ENCODE data around the gene MCRIP1. TPM values are rescaled to one million over a fixed set of nuclear protein-coding genes. Genes with fewer than 3 reads are reported as not detected.

The MCRIP1 gene
- total and polyA plus RNA-seq, 9 of the 15 experiments (the other 6 are each of a cell fraction or from before 2014, with no cell fraction given), result 0.39 to 35.8 (median 9.7) TPM

DNA sequence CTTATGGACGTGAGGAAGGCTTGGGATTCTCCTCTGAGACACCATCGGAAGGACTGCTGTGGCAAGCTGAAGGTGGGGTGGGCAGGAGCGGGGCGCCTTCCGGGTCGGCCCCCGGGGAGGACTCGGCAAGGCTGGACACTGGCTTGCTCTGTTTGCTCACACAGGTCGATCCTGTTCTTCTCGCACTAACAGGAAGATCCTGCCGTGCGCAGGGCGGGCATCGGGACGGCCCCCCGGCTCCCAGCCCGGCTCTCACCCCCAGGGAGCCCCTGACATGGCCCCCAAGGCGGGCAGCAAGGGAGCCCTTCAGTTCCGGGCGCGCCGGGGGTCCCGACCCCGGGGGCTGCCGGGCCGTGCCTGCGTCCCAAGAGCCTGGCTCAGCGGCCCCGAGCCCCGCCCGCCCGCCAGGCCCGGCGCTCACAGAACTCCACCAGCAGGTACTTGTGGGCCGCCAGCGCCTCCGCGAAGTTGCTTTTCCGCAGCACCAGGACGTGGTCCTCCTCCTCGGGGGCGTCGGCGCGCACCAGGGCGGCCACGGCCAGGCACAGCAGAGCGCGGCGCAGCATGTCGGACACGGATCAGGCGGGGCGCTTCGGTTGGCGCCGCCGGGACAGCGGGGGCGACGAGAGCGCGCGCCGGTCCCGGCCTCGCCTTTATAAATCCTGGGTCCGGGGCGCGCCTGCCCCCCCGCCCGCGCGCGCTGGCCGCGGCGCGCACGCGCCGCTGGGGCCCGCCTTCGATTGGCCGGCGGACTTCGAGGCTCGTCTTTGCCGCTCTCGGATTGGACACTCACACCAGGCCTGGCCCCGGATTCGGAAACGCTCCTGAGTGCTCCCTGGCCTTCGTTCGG lies 27.0 kb upstream of the MCRIP1 start, which contains the start of gene P4HB (continued):
- TF ChIP-seq, protein P1, sequence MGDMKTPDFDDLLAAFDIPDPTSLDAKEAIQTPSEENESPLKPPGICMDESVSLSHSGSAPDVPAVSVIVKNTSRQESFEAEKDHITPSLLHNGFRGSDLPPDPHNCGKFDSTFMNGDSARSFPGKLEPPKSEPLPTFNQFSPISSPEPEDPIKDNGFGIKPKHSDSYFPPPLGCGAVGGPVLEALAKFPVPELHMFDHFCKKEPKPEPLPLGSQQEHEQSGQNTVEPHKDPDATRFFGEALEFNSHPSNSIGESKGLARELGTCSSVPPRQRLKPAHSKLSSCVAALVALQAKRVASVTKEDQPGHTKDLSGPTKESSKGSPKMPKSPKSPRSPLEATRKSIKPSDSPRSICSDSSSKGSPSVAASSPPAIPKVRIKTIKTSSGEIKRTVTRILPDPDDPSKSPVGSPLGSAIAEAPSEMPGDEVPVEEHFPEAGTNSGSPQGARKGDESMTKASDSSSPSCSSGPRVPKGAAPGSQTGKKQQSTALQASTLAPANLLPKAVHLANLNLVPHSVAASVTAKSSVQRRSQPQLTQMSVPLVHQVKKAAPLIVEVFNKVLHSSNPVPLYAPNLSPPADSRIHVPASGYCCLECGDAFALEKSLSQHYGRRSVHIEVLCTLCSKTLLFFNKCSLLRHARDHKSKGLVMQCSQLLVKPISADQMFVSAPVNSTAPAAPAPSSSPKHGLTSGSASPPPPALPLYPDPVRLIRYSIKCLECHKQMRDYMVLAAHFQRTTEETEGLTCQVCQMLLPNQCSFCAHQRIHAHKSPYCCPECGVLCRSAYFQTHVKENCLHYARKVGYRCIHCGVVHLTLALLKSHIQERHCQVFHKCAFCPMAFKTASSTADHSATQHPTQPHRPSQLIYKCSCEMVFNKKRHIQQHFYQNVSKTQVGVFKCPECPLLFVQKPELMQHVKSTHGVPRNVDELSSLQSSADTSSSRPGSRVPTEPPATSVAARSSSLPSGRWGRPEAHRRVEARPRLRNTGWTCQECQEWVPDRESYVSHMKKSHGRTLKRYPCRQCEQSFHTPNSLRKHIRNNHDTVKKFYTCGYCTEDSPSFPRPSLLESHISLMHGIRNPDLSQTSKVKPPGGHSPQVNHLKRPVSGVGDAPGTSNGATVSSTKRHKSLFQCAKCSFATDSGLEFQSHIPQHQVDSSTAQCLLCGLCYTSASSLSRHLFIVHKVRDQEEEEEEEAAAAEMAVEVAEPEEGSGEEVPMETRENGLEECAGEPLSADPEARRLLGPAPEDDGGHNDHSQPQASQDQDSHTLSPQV (IDR thresholded peaks at IDR 0.05), result no peak; the same call in 1 of the 2 replicates
- TF ChIP-seq FOXP1 (CRISPR knock-in tag; IDR thresholded peaks at IDR 0.05) (no peak), NFXL1 (CRISPR knock-in tag; IDR thresholded peaks at IDR 0.05) (peak; percentile 89; the same call in 1 of the 2 replicates), TEAD1 (CRISPR knock-in tag; IDR thresholded peaks at IDR 0.05) (0 out of 4 replicates have a peak, but pooled peaks of 1 of the 2 experiments have one; percentile 54), ZNF184 (CRISPR knock-in tag; IDR thresholded peaks at IDR 0.05) (no peak), HSF4 (CRISPR knock-in tag; IDR thresholded peaks at IDR 0.05; ENCODE audit: borderline replicate concordance) (no peak), ZNF175 (CRISPR knock-in tag; IDR thresholded peaks at IDR 0.05; ENCODE audit: low read depth) (no peak), KDM5B (IDR thresholded peaks at IDR 0.05; ENCODE audit: insufficient replicate concordance, low read depth, low read length) (peak; percentile 91), ARHGAP35 (IDR thresholded peaks at IDR 0.05; ENCODE audit: partially characterized antibody) (no peak), ZNF12 (CRISPR knock-in tag; IDR thresholded peaks at IDR 0.05) (peak; percentile 68; the same call in 1 of the 2 replicates), NR2C1 (IDR thresholded peaks at IDR 0.05) (no peak), NR2C1 (tag; IDR thresholded peaks at IDR 0.05) (no peak), FUS (optimal IDR thresholded peaks at IDR 0.05; ENCODE audit: low read depth, low read length) (peak; percentile 83), CBX1 (IDR thresholded peaks at IDR 0.05; ENCODE audit: low read depth) (peak; percentile 86; the same call in 1 of the 2 replicates), FOSL1 (tag; conservative IDR thresholded peaks at IDR 0.05) (no peak), CCNT2 (IDR thresholded peaks at IDR 0.05; ENCODE audit: borderline replicate concordance, extremely low read depth, insufficient read length, low read depth, low read length) (peak; percentile 82)
- TF ChIP-seq, protein P2, sequence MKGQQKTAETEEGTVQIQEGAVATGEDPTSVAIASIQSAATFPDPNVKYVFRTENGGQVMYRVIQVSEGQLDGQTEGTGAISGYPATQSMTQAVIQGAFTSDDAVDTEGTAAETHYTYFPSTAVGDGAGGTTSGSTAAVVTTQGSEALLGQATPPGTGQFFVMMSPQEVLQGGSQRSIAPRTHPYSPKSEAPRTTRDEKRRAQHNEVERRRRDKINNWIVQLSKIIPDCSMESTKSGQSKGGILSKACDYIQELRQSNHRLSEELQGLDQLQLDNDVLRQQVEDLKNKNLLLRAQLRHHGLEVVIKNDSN (CRISPR knock-in tag; IDR thresholded peaks at IDR 0.05), result no peak
- TF ChIP-seq, protein P3, sequence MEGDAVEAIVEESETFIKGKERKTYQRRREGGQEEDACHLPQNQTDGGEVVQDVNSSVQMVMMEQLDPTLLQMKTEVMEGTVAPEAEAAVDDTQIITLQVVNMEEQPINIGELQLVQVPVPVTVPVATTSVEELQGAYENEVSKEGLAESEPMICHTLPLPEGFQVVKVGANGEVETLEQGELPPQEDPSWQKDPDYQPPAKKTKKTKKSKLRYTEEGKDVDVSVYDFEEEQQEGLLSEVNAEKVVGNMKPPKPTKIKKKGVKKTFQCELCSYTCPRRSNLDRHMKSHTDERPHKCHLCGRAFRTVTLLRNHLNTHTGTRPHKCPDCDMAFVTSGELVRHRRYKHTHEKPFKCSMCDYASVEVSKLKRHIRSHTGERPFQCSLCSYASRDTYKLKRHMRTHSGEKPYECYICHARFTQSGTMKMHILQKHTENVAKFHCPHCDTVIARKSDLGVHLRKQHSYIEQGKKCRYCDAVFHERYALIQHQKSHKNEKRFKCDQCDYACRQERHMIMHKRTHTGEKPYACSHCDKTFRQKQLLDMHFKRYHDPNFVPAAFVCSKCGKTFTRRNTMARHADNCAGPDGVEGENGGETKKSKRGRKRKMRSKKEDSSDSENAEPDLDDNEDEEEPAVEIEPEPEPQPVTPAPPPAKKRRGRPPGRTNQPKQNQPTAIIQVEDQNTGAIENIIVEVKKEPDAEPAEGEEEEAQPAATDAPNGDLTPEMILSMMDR (IDR thresholded peaks at IDR 0.05 in 2 of 3, conservative IDR thresholded peaks at IDR 0.05 in 1 of 3; ENCODE audit: insufficient read depth in 2 of 3, low read depth in 1 of 3, low read length in 3 of 3), result no peak
- TF ChIP-seq, protein P4, sequence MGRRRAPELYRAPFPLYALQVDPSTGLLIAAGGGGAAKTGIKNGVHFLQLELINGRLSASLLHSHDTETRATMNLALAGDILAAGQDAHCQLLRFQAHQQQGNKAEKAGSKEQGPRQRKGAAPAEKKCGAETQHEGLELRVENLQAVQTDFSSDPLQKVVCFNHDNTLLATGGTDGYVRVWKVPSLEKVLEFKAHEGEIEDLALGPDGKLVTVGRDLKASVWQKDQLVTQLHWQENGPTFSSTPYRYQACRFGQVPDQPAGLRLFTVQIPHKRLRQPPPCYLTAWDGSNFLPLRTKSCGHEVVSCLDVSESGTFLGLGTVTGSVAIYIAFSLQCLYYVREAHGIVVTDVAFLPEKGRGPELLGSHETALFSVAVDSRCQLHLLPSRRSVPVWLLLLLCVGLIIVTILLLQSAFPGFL (CRISPR knock-in tag; IDR thresholded peaks at IDR 0.05), result no peak

All from K562 (cell line).